Medulla oblongata (tissue), 1 donor: Measurements from ENCODE around the gene DHRS12.
A peak's percentile ranks its signal among the peaks of the same experiment; 100 is the strongest.

Experiments
- DNase-seq: peaks from one replicate; pipeline ENCODE4 v3.0.0-alpha.2; 2015; ENCODE audit errors: extremely low spot score

Gene DHRS12

DNA sequence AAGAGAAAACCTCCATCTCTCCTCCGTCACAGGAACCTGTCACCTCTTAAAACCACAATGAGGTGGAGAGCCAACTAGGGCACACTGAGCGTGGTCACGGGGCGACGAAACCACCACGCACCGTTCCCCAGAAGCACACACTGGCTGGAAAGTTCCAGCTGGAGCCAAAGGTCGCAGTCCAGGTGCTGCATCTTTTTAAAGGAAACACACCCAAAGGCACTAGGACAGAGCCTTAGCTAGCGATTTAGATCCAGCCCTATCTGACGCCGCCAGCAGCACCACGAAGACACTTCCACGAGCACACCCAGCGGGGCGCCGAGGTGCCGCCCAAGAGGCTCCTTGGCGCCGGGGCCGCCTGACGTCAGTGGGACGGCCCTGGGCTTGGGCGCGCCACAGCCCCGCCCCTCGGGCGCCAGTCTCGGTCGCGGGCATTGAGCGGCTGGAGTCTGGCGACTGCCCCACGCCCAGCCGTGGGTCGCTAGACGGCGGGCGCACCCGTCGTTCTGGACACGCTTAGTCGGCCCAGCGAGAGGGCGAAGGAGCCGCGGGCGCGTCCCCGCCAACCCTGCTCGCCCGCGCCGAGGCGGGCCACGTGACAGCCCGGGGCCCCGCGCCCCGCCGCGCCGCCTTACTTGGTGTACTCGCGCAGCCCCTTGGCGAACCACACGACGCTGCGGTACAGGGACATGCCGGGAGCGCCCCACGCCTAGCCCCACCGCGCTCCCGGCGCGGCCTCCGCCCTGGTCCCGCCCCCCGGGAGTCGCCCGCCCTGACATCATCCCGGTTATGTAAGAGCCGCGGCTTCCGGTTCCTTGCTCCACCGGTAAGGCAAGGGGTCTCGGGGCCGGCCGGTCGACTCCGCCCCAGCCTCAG is at the start of gene DHRS12:
Gene DHRS12, minus strand, starts transcription at position 742 of the 873 bp plus-strand sequence. CDS start 4,504 bp downstream, outside the sequence.
- peak; percentile 94 for DNase-seq

GRCh38 chr13:51849145-51850101 is 45.5 kb upstream of the DHRS12 start:
- DNase-seq, result no peak

- DNase-seq, result no peak
Observed at GRCh38 chr13:51848674-51849073, 44.7 kb upstream of the DHRS12 start.

GRCh38 chr13:51846756-51847155 is 42.8 kb upstream of the DHRS12 start:
- DNase-seq, result no peak

- DNase-seq, result no peak
Observed at GRCh38 chr13:51845574-51846318, 41.8 kb upstream of the DHRS12 start.

DNA sequence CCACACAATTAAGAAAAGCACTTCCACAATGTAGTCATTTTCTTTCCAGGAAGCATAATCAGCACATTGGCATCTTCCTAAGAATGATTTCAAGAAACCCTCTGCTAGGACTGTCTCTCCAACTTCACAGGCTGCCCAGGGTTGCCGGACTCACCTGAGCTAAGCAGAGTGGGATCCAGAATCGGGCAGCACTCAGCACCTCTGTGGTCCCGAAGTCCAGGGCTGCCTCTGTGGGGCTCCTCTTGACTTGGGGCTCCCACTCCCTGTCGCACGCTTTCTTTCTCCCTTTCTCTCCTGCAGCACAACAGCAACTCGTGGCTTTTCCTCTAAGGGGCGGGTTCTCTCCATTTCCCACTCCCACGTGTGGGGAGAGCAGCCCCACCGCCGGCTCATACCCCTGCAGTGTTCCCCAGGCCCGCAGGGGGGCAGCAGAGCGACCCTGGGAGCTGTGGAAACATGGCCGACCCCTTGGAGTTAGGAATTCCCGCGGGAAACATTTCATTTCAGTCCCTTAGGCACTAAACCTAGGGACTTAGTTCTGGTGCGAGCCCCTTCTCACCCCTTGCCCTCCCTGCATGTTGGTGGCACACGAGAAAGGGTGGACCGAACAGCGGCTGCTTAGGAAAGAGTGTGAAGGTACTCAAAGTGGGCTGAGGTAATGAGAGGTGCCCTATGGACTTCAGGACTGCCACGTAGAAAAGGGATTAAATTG is 41.1 kb upstream of the DHRS12 start, which contains the start of gene TMEM272:
Gene TMEM272, minus strand, starts transcription at position 316 of the 712 bp plus-strand sequence. CDS start 6,647 bp downstream, outside the sequence.
- DNase-seq, result peak; percentile 63

- no peak for DNase-seq
Observed at GRCh38 chr13:51843529-51843928, 39.6 kb upstream of the DHRS12 start.

- no peak for DNase-seq
Observed at GRCh38 chr13:51841732-51842131, 37.8 kb upstream of the DHRS12 start.

DNA sequence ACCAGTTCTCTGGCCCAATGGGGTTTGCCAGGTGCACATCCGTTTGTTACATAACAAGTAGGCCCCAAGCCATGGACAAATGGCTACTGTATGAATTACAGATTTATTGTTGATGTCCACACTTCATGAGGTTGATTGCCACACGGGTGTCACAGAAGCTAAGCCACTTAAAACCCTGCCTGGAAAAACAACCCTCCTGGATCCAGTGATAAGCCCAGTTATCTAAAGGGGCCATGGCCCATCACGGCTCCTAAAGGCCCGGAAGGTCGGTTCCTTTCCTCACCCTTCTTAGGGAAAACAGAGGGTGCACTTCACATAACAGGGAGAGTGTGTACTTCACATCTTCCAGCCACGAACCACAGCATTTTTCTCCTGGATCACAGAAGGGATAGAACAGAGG is 37.0 kb upstream of the DHRS12 start:
- DNase-seq, result no peak

DNA sequence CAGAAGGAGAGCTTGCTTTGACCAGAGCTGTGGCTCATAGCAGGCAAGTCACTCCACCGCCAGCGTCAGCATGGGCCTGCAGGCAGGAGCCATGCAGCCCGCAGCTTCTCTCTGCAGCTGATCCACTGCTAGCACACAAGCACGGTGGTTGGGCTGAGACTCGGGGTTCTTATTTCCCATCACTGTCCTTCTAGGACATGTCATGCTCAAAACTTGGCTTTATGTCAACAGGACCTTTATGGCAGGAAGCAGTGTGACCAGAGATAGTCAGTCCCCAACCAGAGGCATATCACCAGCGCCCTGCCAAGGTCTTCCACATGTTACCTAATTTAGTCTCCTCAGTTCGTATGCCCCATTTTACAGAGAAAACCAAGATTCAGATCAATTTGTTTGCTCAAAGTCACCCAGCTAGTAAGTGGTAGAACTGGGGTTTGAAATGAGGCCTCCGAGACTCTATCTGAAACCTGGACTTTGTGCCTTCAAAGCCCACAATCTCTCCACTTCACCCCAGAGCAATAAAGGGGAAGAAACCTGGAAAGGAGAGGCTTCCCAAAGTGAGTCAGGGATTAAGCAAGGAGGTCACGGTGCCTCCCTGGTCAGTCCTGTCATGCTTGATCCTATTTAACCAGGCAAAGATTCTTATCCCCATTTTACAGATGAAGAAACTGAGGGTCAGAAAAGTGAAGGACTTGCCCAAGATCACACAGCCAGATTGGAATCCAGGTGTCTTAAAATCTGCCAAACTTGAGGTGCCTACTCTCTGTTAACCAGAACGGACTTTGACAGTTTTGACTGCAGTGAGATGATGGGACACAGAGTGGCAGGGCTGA is 36.0 kb upstream of the DHRS12 start:
- DNase-seq, result no peak

GRCh38 chr13:51838240-51838846 is 34.4 kb upstream of the DHRS12 start:
- no peak for DNase-seq

GRCh38 chr13:51837016-51837415 is 33.1 kb upstream of the DHRS12 start:
- DNase-seq, result no peak

- DNase-seq, result no peak
Observed at GRCh38 chr13:51834581-51835171, 30.7 kb upstream of the DHRS12 start.

- no peak for DNase-seq
Observed at GRCh38 chr13:51833980-51834379, 30.0 kb upstream of the DHRS12 start.

- peak; percentile 67 for DNase-seq
Observed at GRCh38 chr13:51832471-51833152, 28.6 kb upstream of the DHRS12 start.

DNA sequence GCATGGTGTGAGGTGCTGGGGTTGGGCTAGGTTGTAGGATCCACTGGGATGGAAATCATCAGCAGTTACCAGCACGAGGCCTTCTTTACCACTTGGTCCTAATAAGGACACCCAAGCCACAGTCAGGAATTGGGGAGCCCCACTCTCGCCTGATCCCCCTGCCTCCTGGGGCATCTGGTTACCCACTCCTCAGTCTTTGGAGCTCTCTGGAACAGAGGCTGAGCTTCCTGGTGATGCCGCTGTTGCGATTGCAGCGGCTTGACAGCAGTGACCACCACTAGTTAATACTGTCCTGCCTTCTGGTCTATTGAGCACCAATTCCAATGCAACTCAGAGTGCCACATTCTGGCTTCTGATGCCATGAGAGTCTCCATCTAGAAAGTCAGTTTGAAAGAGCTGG is 27.6 kb upstream of the DHRS12 start:
- DNase-seq, result no peak

DNA sequence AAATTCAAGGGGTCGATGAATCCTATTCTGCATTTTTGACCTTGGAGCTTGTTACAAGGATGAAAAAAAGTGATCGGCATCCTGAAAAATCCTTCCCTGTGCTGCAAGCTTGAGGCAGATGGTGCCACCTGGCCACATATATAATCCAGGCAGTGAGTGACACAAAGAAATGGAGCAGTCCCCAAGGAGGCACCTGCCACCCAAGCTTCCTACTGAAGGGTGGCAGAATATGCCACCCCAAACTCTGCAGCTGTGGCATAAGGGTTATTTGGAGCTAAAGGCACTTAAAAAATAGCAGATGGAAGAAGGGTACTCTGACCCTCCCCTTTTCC is 25.6 kb upstream of the DHRS12 start:
- DNase-seq, result no peak

- DNase-seq, result no peak
Observed at GRCh38 chr13:51828730-51829567, 25.0 kb upstream of the DHRS12 start.
